ENCODE measurements around the gene DAGLA. TPM values are rescaled to one million over a fixed set of nuclear protein-coding genes. Genes with fewer than 3 reads are reported as not detected.

The DAGLA gene
- total RNA-seq, 1 donor from 2014 or later = 4.6 TPM

DNA sequence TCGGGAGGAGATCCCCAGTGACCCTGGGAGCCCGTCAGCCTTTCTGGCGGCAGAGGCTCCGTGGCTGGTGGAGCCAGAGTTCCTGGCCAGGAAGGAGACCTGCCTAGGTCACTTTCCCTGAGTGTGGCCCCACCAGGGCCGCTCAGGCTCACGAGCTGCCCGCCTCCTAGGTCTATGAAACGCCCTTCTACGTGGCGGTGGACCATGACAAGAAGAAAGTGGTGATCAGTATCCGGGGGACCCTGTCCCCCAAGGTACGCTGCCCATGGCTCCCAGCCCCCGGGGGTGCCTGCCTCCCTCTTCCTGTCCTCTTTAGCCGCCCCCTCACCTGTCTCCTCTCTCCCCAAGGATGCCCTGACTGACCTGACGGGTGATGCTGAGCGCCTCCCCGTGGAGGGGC, 55.2 kb downstream of the DAGLA start:
- H3K36me3 ChIP-seq (ENCODE audit: control insufficient read depth, insufficient read depth, low read length) = no peaks in the 10 kb centered on the region
- H3K27me3 ChIP-seq (ENCODE audit: control insufficient read depth, insufficient read depth, low read length) = no peaks in the 10 kb centered on the region
- DNase-seq (ENCODE audit: low read depth) = no peak
- no peak overlapping the region for H3K4me3 ChIP-seq (ENCODE audit: low read depth, low read length)
- TF ChIP-seq, protein P1, sequence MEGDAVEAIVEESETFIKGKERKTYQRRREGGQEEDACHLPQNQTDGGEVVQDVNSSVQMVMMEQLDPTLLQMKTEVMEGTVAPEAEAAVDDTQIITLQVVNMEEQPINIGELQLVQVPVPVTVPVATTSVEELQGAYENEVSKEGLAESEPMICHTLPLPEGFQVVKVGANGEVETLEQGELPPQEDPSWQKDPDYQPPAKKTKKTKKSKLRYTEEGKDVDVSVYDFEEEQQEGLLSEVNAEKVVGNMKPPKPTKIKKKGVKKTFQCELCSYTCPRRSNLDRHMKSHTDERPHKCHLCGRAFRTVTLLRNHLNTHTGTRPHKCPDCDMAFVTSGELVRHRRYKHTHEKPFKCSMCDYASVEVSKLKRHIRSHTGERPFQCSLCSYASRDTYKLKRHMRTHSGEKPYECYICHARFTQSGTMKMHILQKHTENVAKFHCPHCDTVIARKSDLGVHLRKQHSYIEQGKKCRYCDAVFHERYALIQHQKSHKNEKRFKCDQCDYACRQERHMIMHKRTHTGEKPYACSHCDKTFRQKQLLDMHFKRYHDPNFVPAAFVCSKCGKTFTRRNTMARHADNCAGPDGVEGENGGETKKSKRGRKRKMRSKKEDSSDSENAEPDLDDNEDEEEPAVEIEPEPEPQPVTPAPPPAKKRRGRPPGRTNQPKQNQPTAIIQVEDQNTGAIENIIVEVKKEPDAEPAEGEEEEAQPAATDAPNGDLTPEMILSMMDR (IDR thresholded peaks at IDR 0.05; ENCODE audit: insufficient read depth, low read length, poor library complexity, severe bottlenecking) = no peak

DNA sequence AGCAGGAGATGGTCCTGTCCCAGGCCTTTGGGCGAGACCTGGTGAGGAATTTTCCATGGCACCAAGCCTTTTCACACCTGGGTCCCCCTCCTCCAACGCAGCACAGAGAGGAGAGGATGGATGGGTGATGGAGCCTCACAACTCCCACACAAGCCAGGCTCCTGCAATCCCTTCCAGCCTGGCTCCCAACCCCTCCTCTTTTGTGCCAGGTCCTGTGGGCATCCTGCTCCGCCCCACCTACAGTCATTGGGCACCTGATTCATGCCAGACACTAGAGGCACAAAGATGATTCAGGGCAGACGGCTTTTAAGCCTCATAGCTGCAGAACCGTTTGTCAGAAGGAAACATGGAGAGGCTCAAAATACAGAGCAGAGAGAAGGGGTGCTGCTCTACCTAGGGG, 56.1 kb downstream of the DAGLA start:
- H3K36me3 ChIP-seq (ENCODE audit: control insufficient read depth, insufficient read depth, low read length) = no peaks in the 10 kb centered on the region
- no peak overlapping the region for H3K4me3 ChIP-seq (ENCODE audit: low read depth, low read length)
- DNase-seq (ENCODE audit: low read depth) = no peak
- TF ChIP-seq, protein P1 (IDR thresholded peaks at IDR 0.05; ENCODE audit: insufficient read depth, low read length, poor library complexity, severe bottlenecking) = no peak
- H3K27me3 ChIP-seq (ENCODE audit: control insufficient read depth, insufficient read depth, low read length) = no peaks in the 10 kb centered on the region

GRCh38 chr11:61737131-61737530, 56.9 kb downstream of the DAGLA start:
- no peak for DNase-seq (ENCODE audit: low read depth)
- H3K4me3 ChIP-seq (ENCODE audit: low read depth, low read length) = no peak overlapping the region
- TF ChIP-seq, protein P1 (IDR thresholded peaks at IDR 0.05; ENCODE audit: insufficient read depth, low read length, poor library complexity, severe bottlenecking) = no peak
- no peaks in the 10 kb centered on the region for H3K36me3 ChIP-seq (ENCODE audit: control insufficient read depth, insufficient read depth, low read length)
- H3K27me3 ChIP-seq (ENCODE audit: control insufficient read depth, insufficient read depth, low read length) = no peaks in the 10 kb centered on the region

DNA sequence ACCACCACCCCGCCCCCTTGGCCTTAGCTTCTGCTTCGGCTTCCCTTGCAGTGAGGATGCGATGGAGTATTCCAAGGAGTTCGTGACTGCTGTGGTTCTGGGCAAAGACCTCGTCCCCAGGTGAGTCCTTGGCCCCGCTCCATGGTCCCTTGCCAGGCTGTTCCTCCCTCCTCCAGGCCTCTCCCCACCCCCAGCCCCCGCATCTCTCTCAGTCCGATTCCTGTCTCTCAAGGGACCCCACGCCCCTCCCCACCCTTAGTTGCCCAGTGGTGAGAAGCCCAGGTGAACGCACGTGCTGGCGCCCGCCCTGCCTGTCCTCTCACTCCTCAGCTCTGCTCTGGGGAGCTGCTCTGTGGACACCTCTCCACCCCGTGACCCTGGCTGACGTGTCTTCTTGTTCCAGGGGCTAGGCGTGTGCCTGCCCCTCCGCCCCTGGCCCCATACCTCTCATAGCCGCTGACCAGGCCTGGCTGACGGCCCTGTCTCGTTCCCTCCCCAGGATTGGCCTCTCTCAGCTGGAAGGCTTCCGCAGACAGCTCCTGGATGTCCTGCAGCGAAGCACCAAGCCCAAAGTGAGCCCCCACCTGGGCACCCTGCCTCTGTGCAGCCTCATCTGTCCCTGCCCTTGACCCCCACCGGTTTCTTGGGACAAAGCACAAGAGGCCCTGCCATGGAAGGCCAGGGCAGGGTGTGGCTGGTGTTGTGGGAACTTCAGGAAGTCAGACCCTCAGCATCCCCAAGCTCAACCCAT, 57.6 kb downstream of the DAGLA start:
- DNase-seq (ENCODE audit: low read depth) = no peak
- TF ChIP-seq, protein P1 (IDR thresholded peaks at IDR 0.05; ENCODE audit: insufficient read depth, low read length, poor library complexity, severe bottlenecking) = no peak
- H3K27me3 ChIP-seq (ENCODE audit: control insufficient read depth, insufficient read depth, low read length) = no peaks in the 10 kb centered on the region
- H3K36me3 ChIP-seq (ENCODE audit: control insufficient read depth, insufficient read depth, low read length) = no peaks in the 10 kb centered on the region
- no peak overlapping the region for H3K4me3 ChIP-seq (ENCODE audit: low read depth, low read length)

- Histone ChIP-seq H3K36me3 (ENCODE audit: control insufficient read depth, insufficient read depth, low read length) (no peaks in the 10 kb centered on the region), H3K27me3 (ENCODE audit: control insufficient read depth, insufficient read depth, low read length) (no peaks in the 10 kb centered on the region), H3K4me3 (ENCODE audit: low read depth, low read length) (no peak overlapping the region)
- TF ChIP-seq, protein P1 (IDR thresholded peaks at IDR 0.05; ENCODE audit: insufficient read depth, low read length, poor library complexity, severe bottlenecking) = no peak
- no peak for DNase-seq (ENCODE audit: low read depth)
Measured at GRCh38 chr11:61738776-61739175, 58.6 kb downstream of the DAGLA start.

GRCh38 chr11:61739413-61739812, 59.2 kb downstream of the DAGLA start:
- H3K36me3 ChIP-seq (ENCODE audit: control insufficient read depth, insufficient read depth, low read length) = no peaks in the 10 kb centered on the region
- no peak overlapping the region for H3K4me3 ChIP-seq (ENCODE audit: low read depth, low read length)
- DNase-seq (ENCODE audit: low read depth) = no peak
- no peaks in the 10 kb centered on the region for H3K27me3 ChIP-seq (ENCODE audit: control insufficient read depth, insufficient read depth, low read length)
- TF ChIP-seq, protein P1 (IDR thresholded peaks at IDR 0.05; ENCODE audit: insufficient read depth, low read length, poor library complexity, severe bottlenecking) = no peak

Measured in kidney epithelial cell (primary cell).